Nephron progenitor cell (in vitro differentiated cells): Measurements from ENCODE around the gene GPR142.

Experiments
- DNase-seq: peaks from one replicate; pipeline ENCODE4 v3.0.0; 2021
- H3K27ac Mint-ChIP-seq: 2 replicates; pipeline ENCODE4 v1.8.0; 2021; ENCODE audit warnings: mild to moderate bottlenecking, moderate library complexity, mixed read lengths
- H3K27me3 Mint-ChIP-seq: 2 replicates; pipeline ENCODE4 v1.8.0; 2021; ENCODE audit warnings: mild to moderate bottlenecking, low read depth, mixed read lengths; ENCODE audit not compliant: poor library complexity
- H3K36me3 Mint-ChIP-seq: 2 replicates; pipeline ENCODE4 v1.8.0; 2021; ENCODE audit warnings: low read depth, mixed read lengths
- H3K4me1 Mint-ChIP-seq: 2 replicates; pipeline ENCODE4 v1.8.0; 2021; ENCODE audit warnings: mixed read lengths
- H3K4me3 Mint-ChIP-seq: 2 replicates; pipeline ENCODE4 v1.8.0; 2021; ENCODE audit warnings: mild to moderate bottlenecking, moderate library complexity, mixed read lengths
- H3K9me3 Mint-ChIP-seq: 2 replicates; pipeline ENCODE4 v1.8.0; 2021; ENCODE audit warnings: mild to moderate bottlenecking, moderate library complexity, mixed read lengths
- CTCF ChIP-seq: fragments of 200-600 bp; sonication (generic); IDR thresholded peaks from 2 replicates; pipeline ENCODE4 v1.5.0; 2021; ENCODE audit warnings: antibody characterized with exemption

Gene GPR142

DNA sequence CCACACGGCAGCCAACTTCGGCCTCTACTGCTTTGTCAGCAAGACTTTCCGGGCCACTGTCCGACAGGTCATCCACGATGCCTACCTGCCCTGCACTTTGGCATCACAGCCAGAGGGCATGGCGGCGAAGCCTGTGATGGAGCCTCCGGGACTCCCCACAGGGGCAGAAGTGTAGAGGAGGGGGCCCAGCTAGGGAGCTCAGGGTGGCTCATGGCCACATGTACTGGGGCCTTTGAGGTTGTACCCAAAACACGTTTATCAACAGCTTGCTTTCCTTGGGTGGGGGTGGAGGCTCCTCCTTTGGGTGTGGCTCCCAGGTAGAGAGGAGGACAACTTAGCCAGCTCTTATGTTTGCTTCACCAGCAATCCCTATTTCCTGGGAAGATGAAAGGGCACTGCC is 5.1 kb downstream of the GPR142 start:
- H3K27ac Mint-ChIP-seq = no peak overlapping the region
- no peaks in the 10 kb centered on the region for H3K36me3 Mint-ChIP-seq

GRCh38 chr17:74373838-74374606 is 6.7 kb downstream of the GPR142 start:
- H3K36me3 Mint-ChIP-seq = no peaks in the 10 kb centered on the region
- DNase-seq = no peak
- no peak overlapping the region for H3K4me3 Mint-ChIP-seq
- peaks cover 18% of the 10 kb centered on the region for H3K4me1 Mint-ChIP-seq
- H3K9me3 Mint-ChIP-seq = no peaks in the 10 kb centered on the region
- H3K27ac Mint-ChIP-seq = no peak overlapping the region
- H3K27me3 Mint-ChIP-seq = peaks cover 46% of the 10 kb centered on the region
- no peak for TF ChIP-seq CTCF

More for the DNA sequence above, 5.1 kb downstream of the GPR142 start:
- TF ChIP-seq CTCF = no peak
- no peak for DNase-seq
- Mint-ChIP-seq H3K9me3 (no peaks in the 10 kb centered on the region), H3K27me3 (peaks cover 39% of the 10 kb centered on the region), H3K4me3 (no peak overlapping the region), H3K4me1 (peaks cover 21% of the 10 kb centered on the region)

DNA sequence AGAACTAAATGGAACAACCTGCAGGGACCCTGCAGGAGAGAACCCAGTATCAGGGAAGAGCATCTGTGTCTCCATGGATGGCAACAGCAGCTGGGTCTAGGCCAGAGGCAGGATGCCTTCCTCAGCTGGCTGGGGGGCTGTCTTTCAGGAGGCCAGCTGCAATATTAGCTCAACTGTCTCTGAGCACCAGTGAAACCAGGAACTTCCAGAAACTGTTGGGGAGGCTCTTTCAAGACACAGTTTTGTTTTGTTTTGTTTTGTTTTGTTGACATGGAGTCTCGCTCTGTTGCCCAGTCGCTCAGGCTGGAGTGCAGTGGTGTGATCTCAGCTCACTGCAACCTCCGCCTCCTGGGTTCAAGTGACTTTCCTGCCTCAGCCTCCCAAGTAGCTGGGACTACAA is 7.6 kb downstream of the GPR142 start:
- DNase-seq = no peak
- Mint-ChIP-seq H3K27me3 (peaks cover 42% of the 10 kb centered on the region), H3K4me3 (no peak overlapping the region), H3K27ac (no peak overlapping the region), H3K4me1 (peaks cover 14% of the 10 kb centered on the region), H3K36me3 (no peaks in the 10 kb centered on the region), H3K9me3 (no peaks in the 10 kb centered on the region)
- no peak for TF ChIP-seq CTCF

DNA sequence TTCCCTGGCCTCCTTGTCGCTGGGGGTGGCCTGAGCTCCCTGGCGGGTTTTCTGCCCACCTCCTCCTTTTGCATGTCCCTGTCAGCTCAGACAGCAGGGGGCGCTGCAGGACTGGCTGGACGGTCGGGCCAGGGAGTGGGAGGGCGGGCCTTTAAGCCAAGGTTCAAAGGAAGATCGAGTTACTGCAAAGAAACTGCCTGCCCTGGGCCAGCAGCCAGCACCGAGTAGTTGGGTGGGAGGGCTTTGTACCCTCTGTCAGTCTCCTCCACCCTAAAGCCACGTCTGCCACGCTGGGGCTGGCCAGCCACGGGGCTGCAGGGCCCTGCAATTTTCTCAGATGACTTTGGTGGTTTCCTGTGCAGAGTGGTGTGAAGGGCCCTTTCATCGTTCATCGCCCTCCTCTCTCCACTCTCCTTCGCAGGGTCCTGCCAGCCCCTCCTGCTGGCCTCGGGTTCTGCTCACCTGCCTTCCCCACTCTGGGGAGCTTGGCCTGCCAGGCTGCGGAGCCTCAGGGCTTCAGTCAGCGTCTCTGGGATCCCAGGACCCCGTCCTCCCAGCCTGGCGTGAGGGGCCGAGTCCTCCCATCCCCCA is 12.3 kb downstream of the GPR142 start:
- Mint-ChIP-seq H3K9me3 (no peaks in the 10 kb centered on the region), H3K36me3 (no peaks in the 10 kb centered on the region), H3K4me1 (peaks cover 18% of the 10 kb centered on the region), H3K4me3 (no peak overlapping the region), H3K27me3 (peaks cover 27% of the 10 kb centered on the region), H3K27ac (no peak overlapping the region)
- DNase-seq = peak; percentile 100
- peak; percentile 95 for TF ChIP-seq CTCF

- DNase-seq = no peak
- no peak overlapping the region for H3K4me3 Mint-ChIP-seq
- H3K36me3 Mint-ChIP-seq = no peaks in the 10 kb centered on the region
- peaks cover 18% of the 10 kb centered on the region for H3K4me1 Mint-ChIP-seq
- H3K27ac Mint-ChIP-seq = peak overlapping the region; percentile 23
- H3K9me3 Mint-ChIP-seq = no peaks in the 10 kb centered on the region
- no peak for TF ChIP-seq CTCF
- peaks cover 27% of the 10 kb centered on the region for H3K27me3 Mint-ChIP-seq
These were observed 13.0 kb downstream of the GPR142 start for GRCh38 chr17:74380086-74380958.
